K562 (cell line): ENCODE results near the gene SMIM13. TPM values are rescaled to one million over a fixed set of nuclear protein-coding genes. Genes with fewer than 3 reads are reported as not detected.

Experiments used
- ATAC-seq: fragments of 200-7000 bp; cut with Tn5 transposase; 3 replicates; pipeline ENCODE4 v1.9.1; 2020; ENCODE audit warnings: moderate library complexity
- BruUV-seq: library from RNA; stranded (reverse); fragments of 400-500 nt; replicated peaks from 2 replicates; lab custom pipeline; 2021; lab: Mats Ljungman, UMichigan
- CTCF ChIA-PET: fragments of 300-600 bp; formaldehyde crosslinking; extraction: SDS; loops from one replicate; lab custom pipeline; 2021; ENCODE audit warnings: low intra/inter-chr PET ratio; lab: Yijun Ruan, JAX
- POLR2A ChIA-PET: fragments of 300-600, 350-650 bp; sonication (Branson Sonifier 250); formaldehyde crosslinking; extraction: SDS; loops from one replicate; lab custom pipeline; 2021; ENCODE audit warnings: antibody characterized with exemption, inconsistent platforms; lab: Yijun Ruan, JAX
- DNase-seq, 4 experiments: peaks; one replicate each; pipeline versions ENCODE4 v3.0.0 to v3.0.0-alpha.2; 2011 to 2018; ENCODE audit warnings: low spot score in 3 of 4, mixed read lengths in 3 of 4; ENCODE audit errors: extremely low read depth in 1 of 4
- FAIRE-seq: peaks from 2 replicates; lab custom pipeline; 2011; peaks lifted over from hg19 to GRCh38; lab: Jason Lieb, UNC
- H2AFZ ChIP-seq: 2 replicates; pipeline ENCODE4 v1.6.0; 2011; ENCODE audit warnings: low read depth, low read length, control low read depth, inconsistent platforms
- H3K27ac ChIP-seq: fragments of 200-600 bp; 3 replicates; pipeline ENCODE4 v1.8.0; 2011; ENCODE audit warnings: low read depth, mild to moderate bottlenecking, control low read depth, inconsistent platforms, low read length, moderate library complexity, mixed read lengths; ENCODE audit errors: extremely low read depth
- H3K27me3 ChIP-seq, 2 experiments: fragments of 300-600 bp in 1 of 2; 2 replicates in 1 of 2; 3 replicates in 1 of 2; pipeline versions ENCODE4 v1.6.0 to v1.8.0; 2011; ENCODE audit warnings: inconsistent platforms in 2 of 2, low read length in 2 of 2, mild to moderate bottlenecking in 1 of 2, mixed read lengths in 1 of 2, moderate library complexity in 1 of 2; ENCODE audit not compliant: control insufficient read depth in 2 of 2, insufficient read depth in 2 of 2
- H3K36me3 ChIP-seq: fragments of 300-600 bp; 3 replicates; pipeline ENCODE4 v1.8.0; 2011; ENCODE audit warnings: mild to moderate bottlenecking, low read length, inconsistent platforms; ENCODE audit not compliant: control insufficient read depth, insufficient read depth
- H3K4me1 ChIP-seq, 2 experiments: fragments of 200-600 bp in 1 of 2; replicated peaks in 1 of 2; 2 replicates in 1 of 2; 3 replicates in 1 of 2; pipeline versions ENCODE4 v1.5.1 to v1.8.0; 2011; ENCODE audit warnings: inconsistent platforms in 2 of 2, low read length in 2 of 2, mild to moderate bottlenecking in 1 of 2, mixed read lengths in 1 of 2, moderate library complexity in 1 of 2; ENCODE audit not compliant: control insufficient read depth in 2 of 2, insufficient read depth in 2 of 2
- H3K4me2 ChIP-seq: 2 replicates; pipeline ENCODE4 v1.6.1; 2011; ENCODE audit warnings: low read length, control low read depth, inconsistent platforms, mixed read lengths; ENCODE audit not compliant: insufficient read depth
- H3K4me3 ChIP-seq: fragments of 200-600 bp; sonication (generic), shearing (Covaris generic); 2 replicates; pipeline ENCODE4 v1.5.1; 2016; ENCODE audit warnings: control low read depth, inconsistent platforms
- H3K79me2 ChIP-seq: fragments of 200-600 bp; 3 replicates; pipeline ENCODE4 v1.8.0; 2011; ENCODE audit warnings: low read length, inconsistent platforms; ENCODE audit not compliant: control insufficient read depth, insufficient read depth
- H3K9ac ChIP-seq, 2 experiments: 2 replicates each; pipeline versions ENCODE4 v1.6.0 to v1.6.1; 2011; ENCODE audit warnings: low read depth in 2 of 2, low read length in 2 of 2, control low read depth in 1 of 2, inconsistent platforms in 1 of 2, mild to moderate bottlenecking in 1 of 2, mixed read lengths in 1 of 2; ENCODE audit not compliant: insufficient read depth in 1 of 2
- H3K9me1 ChIP-seq: one replicate; pipeline ENCODE4 v1.6.0; 2011; ENCODE audit warnings: inconsistent platforms, mild to moderate bottlenecking, low read length, moderate library complexity; ENCODE audit not compliant: control insufficient read depth, insufficient read depth
- H3K9me3 ChIP-seq: replicated peaks from 2 replicates; pipeline ENCODE4 v1.5.1; 2011; ENCODE audit warnings: low read depth, low read length, inconsistent platforms; ENCODE audit not compliant: control insufficient read depth, insufficient read depth
- H4K20me1 ChIP-seq: replicated peaks from 2 replicates; pipeline ENCODE4 v1.6.1; 2011; ENCODE audit warnings: low read length, inconsistent platforms, mixed read lengths; ENCODE audit not compliant: control insufficient read depth, insufficient read depth
- BCLAF1 ChIP-seq, 2 experiments: fragments of 450-650 bp in 1 of 2; IDR thresholded peaks; 2 replicates each; pipeline ENCODE4 v1.6.1; 2011 to 2017; ENCODE audit warnings: low read depth in 2 of 2, antibody characterized with exemption in 1 of 2, borderline replicate concordance in 1 of 2, low read length in 1 of 2, mild to moderate bottlenecking in 1 of 2, mixed read lengths in 1 of 2; ENCODE audit not compliant: control insufficient read depth in 1 of 2
- GABPA ChIP-seq: fragments of 200-800 bp; sonication (Bioruptor generic); conservative IDR thresholded peaks from 2 replicates; pipeline ENCODE4 v1.6.1; 2016; ENCODE audit warnings: low read depth, missing genetic modification characterization, missing compliant biosample characterization
- HOMEZ ChIP-seq: fragments of 250-450 bp; sonication (Bioruptor Pico); IDR thresholded peaks from 2 replicates; pipeline ENCODE4 v1.4.0; 2020; ENCODE audit warnings: mild to moderate bottlenecking, moderate library complexity
- MEIS2 ChIP-seq: fragments of 450-650 bp; IDR thresholded peaks from 2 replicates; pipeline ENCODE4 v1.6.1; 2014; ENCODE audit warnings: mild to moderate bottlenecking; ENCODE audit not compliant: partially characterized antibody
- NR0B1 ChIP-seq: fragments of 450-650 bp; IDR thresholded peaks from one replicate; pipeline ENCODE4 v1.6.1; 2018; ENCODE audit warnings: mild to moderate bottlenecking, moderate library complexity; ENCODE audit not compliant: partially characterized antibody
- POLR3G ChIP-seq: IDR thresholded peaks from 2 replicates; pipeline ENCODE4 v1.6.1; 2011; ENCODE audit not compliant: insufficient read length, insufficient replicate concordance; ENCODE audit errors: extremely low read depth
- SREBF1 ChIP-seq: fragments of 150-350 bp; IDR thresholded peaks from 2 replicates; pipeline ENCODE4 v1.6.1; 2014; ENCODE audit warnings: antibody characterized with exemption, low read depth, low read length, borderline replicate concordance
- TRIM25 ChIP-seq: fragments of 450-650 bp; IDR thresholded peaks from 2 replicates; pipeline ENCODE4 v1.7.0; 2016; ENCODE audit warnings: borderline replicate concordance
- ZBTB8A ChIP-seq: fragments of 450-650 bp; IDR thresholded peaks from 2 replicates; pipeline ENCODE4 v1.6.1; 2018; ENCODE audit warnings: mild to moderate bottlenecking, moderate library complexity; ENCODE audit not compliant: partially characterized antibody
- ZNF224 ChIP-seq: sonication (generic); formaldehyde crosslinking; IDR thresholded peaks from 2 replicates; pipeline ENCODE4 v1.8.0; 2022; ENCODE audit warnings: mild to moderate bottlenecking, missing genetic modification reagents
- ZNF253 ChIP-seq: fragments of 250-450 bp; sonication (Bioruptor Pico); conservative IDR thresholded peaks from 2 replicates; pipeline ENCODE4 v1.6.1; 2021; ENCODE audit warnings: mild to moderate bottlenecking
- WGBS: fragments of 100-300 bp; shearing (Covaris generic); methylation state at CpG from one replicate; pipeline ENCODE4 v1.1.6; 2016; ENCODE audit warnings: low coverage, mixed read lengths; ENCODE audit not compliant: insufficient coverage; ENCODE audit errors: missing lambda C conversion rate; 5-methylcytosine and 5-hydroxymethylcytosine counted together
- in situ Hi-C: fragments of 300-500 bp; cut with MboI; formaldehyde crosslinking; loops from 4 replicates; pipeline ENCODE4 v1.15.0; 2018; ENCODE audit warnings: inconsistent platforms, mixed read lengths
- intact Hi-C: fragments of 100-400 bp; cut with micrococcal nuclease; formaldehyde crosslinking; loops from 2 replicates; pipeline ENCODE4 v1.14.2; 2022
- polyA plus RNA-seq, 8 experiments: library from polyadenylated mRNA; depleted of rRNA in 4 of 8; stranded (reverse) in 5 of 8; unstranded in 3 of 8; fragments of >200 nt; fragmentation: Nextera tagmentation in 2 of 8; fragmentation: Illumina TruSeq in 1 of 8; extraction: Ambion mirVana in 2 of 8; extraction: Trizol in 1 of 8; gene quantifications; 2 replicates each; pipeline versions ENCODE4 v1.2.1 to v1.2.3, GENCODE V29; 2011 to 2014; ENCODE audit warnings: inconsistent platforms in 1 of 8, missing spikeins in 1 of 8
- total RNA-seq, 7 experiments: library from RNA; depleted of rRNA in 6 of 7; stranded (reverse); fragments of >200 nt in 6 of 7; fragmentation: Illumina TruSeq in 2 of 7; extraction: Trizol in 2 of 7; gene quantifications; 2 replicates each; pipeline versions ENCODE4 v1.2.1 to v1.2.3, GENCODE V29; 2011 to 2021; ENCODE audit warnings: low replicate concordance in 1 of 7

The SMIM13 gene
- total and polyA plus RNA-seq, 9 of the 15 experiments (the other 6 are each of a cell fraction or from before 2014, with no cell fraction given): 5.5 to 24.8 (median 11.7) TPM

DNA sequence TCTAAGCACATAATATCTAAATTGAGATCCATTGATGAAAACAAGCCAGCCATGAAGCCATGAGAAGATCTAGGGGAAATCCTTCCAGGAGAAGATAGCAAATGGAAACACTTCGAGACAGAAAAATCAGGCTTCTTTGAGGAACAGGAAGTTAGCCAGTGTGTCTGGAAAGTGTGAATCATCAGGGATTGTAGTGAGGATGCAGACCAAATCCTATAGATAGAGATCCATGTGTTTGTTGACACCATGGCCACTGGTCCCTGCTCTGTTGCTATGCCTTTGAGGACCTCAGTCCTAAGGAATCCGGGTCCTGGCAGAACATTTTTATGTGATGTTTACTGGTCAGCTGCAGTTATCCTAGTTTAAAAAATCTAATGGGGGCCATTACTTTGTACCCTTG, 42.9 kb upstream of the SMIM13 start:
- no peak for DNase-seq
- intact Hi-C loops: no loop called here
- no peaks in the 10 kb centered on the region for H3K79me2 ChIP-seq
- no peak overlapping the region for H2AFZ ChIP-seq
- H3K9ac ChIP-seq: no peak overlapping the region
- H4K20me1 ChIP-seq: no peaks in the 10 kb centered on the region
- in situ Hi-C loops: no loop called here
- CTCF ChIA-PET: no interaction called here
- no peaks in the 10 kb centered on the region for H3K9me1 ChIP-seq
- peaks cover 9 to 21% of the 10 kb centered on the region in 2 experiments for H3K27me3 ChIP-seq
- H3K4me3 ChIP-seq: no peak overlapping the region
- no peak overlapping the region for H3K4me2 ChIP-seq
- no peak overlapping the region for H3K27ac ChIP-seq
- no peak for FAIRE-seq
- BruUV-seq: no TSS peak
- no peaks in the 10 kb centered on the region for H3K36me3 ChIP-seq
- H3K4me1 ChIP-seq: no peaks in the 10 kb centered on the region
- H3K9me3 ChIP-seq: no peaks in the 10 kb centered on the region
- 4% methylated on average over 2 of the region's 2 CpGs for WGBS
- no peak for ATAC-seq
- POLR2A ChIA-PET: no interaction called here
- TF ChIP-seq ZNF224 (CRISPR knock-in tag) (no peak), GABPA (0 out of 2 replicates have a peak, but pooled peaks have one; percentile 32), NR0B1 (no peak), POLR3G (no peak), HOMEZ (CRISPR knock-in tag) (no peak), ZBTB8A (no peak), BCLAF1 (IDR thresholded peaks at IDR 0.05; ENCODE audit: borderline replicate concordance in 1 of 2, control insufficient read depth in 1 of 2, low read depth in 2 of 2, low read length in 1 of 2) (no peak), SREBF1 (no peak), TRIM25 (no peak), MEIS2 (no peak), ZNF253 (CRISPR knock-in tag) (no peak)
